Ascending aorta (tissue), 2 donors: Measurements from ENCODE around the gene ZNRF3. TPM values are rescaled to one million over a fixed set of nuclear protein-coding genes. Genes with fewer than 3 reads are reported as not detected.

ENCODE experiments used
- DNase-seq, 2 donors: peaks; one replicate each; pipeline ENCODE4 v3.0.0-alpha.2; 2019; ENCODE audit warnings: low spot score in 2 of 2
- H3K27ac ChIP-seq, 2 donors: fragments of 200-600 bp; sonication (generic); one replicate each; pipeline ENCODE4 v1.5.1; 2016 to 2017; ENCODE audit warnings: mild to moderate bottlenecking in 1 of 2
- H3K27me3 ChIP-seq: fragments of 200-600 bp; sonication (generic); one replicate; pipeline ENCODE4 v1.5.1; 2017
- H3K36me3 ChIP-seq, 2 donors: fragments of 200-600 bp; sonication (generic); one replicate each; pipeline ENCODE4 v1.5.1; 2016
- H3K4me1 ChIP-seq, 2 donors: fragments of 200-600 bp; sonication (generic); one replicate each; pipeline ENCODE4 v1.5.1; 2016 to 2017; ENCODE audit warnings: mild to moderate bottlenecking in 1 of 2
- H3K4me3 ChIP-seq, 2 donors: fragments of 200-600 bp; sonication (generic); one replicate each; pipeline ENCODE4 v1.5.1; 2016 to 2017; ENCODE audit warnings: mild to moderate bottlenecking in 1 of 2
- H3K9me3 ChIP-seq, 2 donors: fragments of 200-600 bp; sonication (generic); one replicate each; pipeline ENCODE4 v1.5.1; 2016
- intact Hi-C: fragments of 100-400 bp; cut with DNase I; formaldehyde crosslinking; loops from one replicate; pipeline ENCODE4 v1.15.1; 2023
- total RNA-seq: library from RNA; depleted of rRNA; stranded (reverse); fragments of >200 nt; gene quantifications from one replicate; pipeline ENCODE4 v1.1.0, GENCODE V29; 2016
- TF ChIP-seq, protein P1 (sequence below), 3 experiments: fragments of 200-600 bp in 2 of 3; fragments of 450-650 bp in 1 of 3; sonication (generic) in 2 of 3; IDR thresholded peaks; one replicate each; pipeline ENCODE4 v1.5.1; 2016 to 2019; ENCODE audit warnings: antibody characterized with exemption in 3 of 3, mild to moderate bottlenecking in 1 of 3, moderate library complexity in 1 of 3

ZNRF3 gene
- total RNA-seq, 1 donor from 2014 or later: 49.1 TPM

DNA sequence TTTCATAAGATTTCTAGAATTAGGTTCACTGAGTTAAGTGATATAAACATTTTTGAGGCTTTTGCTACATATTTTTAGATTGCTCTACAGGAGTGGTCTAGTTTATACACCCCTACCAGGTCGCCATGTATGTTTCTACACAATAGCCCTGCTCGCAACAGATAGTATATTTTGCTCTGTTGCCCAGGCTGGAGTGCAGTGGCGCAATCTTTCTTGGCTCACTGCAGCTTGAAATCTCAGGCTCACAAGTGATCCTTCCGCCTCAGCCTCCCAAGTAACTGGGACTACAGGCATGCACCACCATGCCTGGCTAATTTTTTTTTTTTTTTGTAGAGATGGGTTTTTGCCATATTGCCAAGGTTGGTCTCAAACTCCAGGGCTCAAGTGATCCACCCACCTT lies 10.4 kb downstream of the ZNRF3 start:
- H3K9me3 ChIP-seq: no peaks in the 10 kb centered on the region
- no peak overlapping the region for H3K4me3 ChIP-seq
- no peak overlapping the region for H3K27ac ChIP-seq
- TF ChIP-seq, protein P1, sequence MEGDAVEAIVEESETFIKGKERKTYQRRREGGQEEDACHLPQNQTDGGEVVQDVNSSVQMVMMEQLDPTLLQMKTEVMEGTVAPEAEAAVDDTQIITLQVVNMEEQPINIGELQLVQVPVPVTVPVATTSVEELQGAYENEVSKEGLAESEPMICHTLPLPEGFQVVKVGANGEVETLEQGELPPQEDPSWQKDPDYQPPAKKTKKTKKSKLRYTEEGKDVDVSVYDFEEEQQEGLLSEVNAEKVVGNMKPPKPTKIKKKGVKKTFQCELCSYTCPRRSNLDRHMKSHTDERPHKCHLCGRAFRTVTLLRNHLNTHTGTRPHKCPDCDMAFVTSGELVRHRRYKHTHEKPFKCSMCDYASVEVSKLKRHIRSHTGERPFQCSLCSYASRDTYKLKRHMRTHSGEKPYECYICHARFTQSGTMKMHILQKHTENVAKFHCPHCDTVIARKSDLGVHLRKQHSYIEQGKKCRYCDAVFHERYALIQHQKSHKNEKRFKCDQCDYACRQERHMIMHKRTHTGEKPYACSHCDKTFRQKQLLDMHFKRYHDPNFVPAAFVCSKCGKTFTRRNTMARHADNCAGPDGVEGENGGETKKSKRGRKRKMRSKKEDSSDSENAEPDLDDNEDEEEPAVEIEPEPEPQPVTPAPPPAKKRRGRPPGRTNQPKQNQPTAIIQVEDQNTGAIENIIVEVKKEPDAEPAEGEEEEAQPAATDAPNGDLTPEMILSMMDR (IDR thresholded peaks at IDR 0.05): no peak
- H3K36me3 ChIP-seq: no peaks in the 10 kb centered on the region
- H3K27me3 ChIP-seq: no peaks in the 10 kb centered on the region
- intact Hi-C loops: no loop called here
- DNase-seq: no peak
- peaks cover 0 to 14% of the 10 kb centered on the region in 2 donors for H3K4me1 ChIP-seq

DNA sequence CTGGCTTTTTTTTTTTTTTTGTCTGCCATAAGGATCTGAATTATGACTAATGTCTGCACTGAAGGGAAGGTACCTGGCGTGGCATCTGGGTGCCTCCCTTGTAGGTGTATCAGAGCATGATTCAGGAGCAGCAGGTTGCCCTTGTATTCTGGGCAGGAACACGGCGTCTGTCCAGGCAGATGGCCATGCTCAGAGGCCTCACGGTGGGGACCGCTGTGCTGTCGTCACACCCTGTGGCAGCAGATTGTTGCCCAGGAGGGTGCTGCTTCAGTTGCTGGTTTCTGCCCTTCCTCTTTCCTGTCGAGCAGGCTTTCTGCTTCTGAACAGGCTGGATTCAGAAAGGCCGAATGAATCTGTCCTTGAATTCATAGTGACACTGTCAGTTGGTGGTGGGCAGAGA lies 11.0 kb downstream of the ZNRF3 start:
- no peak overlapping the region for H3K27ac ChIP-seq
- H3K27me3 ChIP-seq: no peaks in the 10 kb centered on the region
- intact Hi-C loops: no loop called here
- H3K4me1 ChIP-seq: peaks cover 0 to 18% of the 10 kb centered on the region in 2 donors
- H3K4me3 ChIP-seq: no peak overlapping the region
- H3K9me3 ChIP-seq: no peaks in the 10 kb centered on the region
- TF ChIP-seq, protein P1 (IDR thresholded peaks at IDR 0.05): no peak
- H3K36me3 ChIP-seq: no peaks in the 10 kb centered on the region
- DNase-seq: no peak

DNA sequence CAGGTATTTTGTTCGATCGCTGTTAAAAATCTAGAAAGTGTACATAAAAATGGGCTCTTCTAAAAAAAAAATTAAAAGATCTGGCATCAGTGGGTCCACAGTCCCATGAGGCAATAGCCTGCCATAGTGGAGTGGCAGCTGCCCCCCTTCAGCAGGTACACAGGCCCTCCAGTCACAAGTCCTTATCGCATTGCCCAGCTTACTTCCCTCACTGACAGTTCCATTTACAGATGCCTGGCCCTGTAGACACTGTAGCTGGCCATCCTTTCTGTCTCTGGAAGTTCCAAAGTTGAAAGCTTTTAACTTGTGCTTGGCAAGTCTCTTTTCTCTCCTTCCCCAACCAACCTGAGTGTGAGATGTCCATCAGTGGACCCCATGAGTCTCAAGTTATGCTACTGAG lies 11.4 kb downstream of the ZNRF3 start:
- Histone ChIP-seq H3K27me3 (no peaks in the 10 kb centered on the region), H3K4me1 (peaks cover 0 to 18% of the 10 kb centered on the region in 2 donors), H3K36me3 (no peaks in the 10 kb centered on the region), H3K4me3 (no peak overlapping the region), H3K27ac (no peak overlapping the region), H3K9me3 (no peaks in the 10 kb centered on the region)
- TF ChIP-seq, protein P1 (IDR thresholded peaks at IDR 0.05): no peak
- no peak for DNase-seq
- intact Hi-C loops: no loop called here

DNA sequence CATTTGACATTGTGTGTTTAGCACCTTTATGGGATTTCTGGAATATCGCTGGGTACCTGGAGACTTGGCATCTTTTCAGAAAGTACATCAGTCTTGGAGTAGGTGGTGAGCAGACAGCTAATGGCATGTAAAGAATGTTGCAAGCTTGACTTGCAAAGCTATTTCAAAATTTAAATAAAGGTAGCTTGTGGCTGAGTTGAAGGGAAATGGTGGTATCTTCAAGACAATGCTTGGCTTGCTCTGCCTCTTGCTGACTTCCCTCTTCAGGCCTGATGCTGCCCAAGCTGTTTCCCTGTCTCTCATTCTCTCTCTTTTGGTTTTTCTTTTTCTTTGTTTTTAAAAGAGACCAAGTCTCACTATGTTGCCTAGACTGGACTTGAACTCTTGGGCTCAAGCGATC lies 13.2 kb downstream of the ZNRF3 start:
- H3K4me1 ChIP-seq: peaks cover 0 to 18% of the 10 kb centered on the region in 2 donors
- intact Hi-C loops: no loop called here
- no peak overlapping the region for H3K27ac ChIP-seq
- H3K4me3 ChIP-seq: no peak overlapping the region
- H3K36me3 ChIP-seq: no peaks in the 10 kb centered on the region
- no peaks in the 10 kb centered on the region for H3K27me3 ChIP-seq
- DNase-seq: no peak
- no peaks in the 10 kb centered on the region for H3K9me3 ChIP-seq
- TF ChIP-seq, protein P1 (IDR thresholded peaks at IDR 0.05): no peak

DNA sequence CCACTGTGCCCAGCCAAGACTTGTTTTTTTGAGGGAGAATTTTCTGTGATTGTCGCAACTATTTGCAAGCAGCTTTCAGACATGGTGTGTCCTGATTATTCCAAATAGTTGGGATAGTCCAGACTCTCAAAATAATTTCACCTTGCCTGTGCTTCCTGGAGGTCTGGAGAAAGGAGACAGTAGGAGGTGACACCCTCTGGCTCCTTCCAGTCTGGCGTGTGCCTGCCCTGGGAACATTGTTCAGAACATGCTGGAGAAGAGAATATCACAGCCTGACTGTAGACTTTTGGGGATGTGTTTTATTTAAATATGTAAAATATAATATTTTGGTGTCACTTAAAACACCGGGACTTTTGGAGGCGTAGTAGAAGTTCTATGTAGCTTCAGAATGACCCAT lies 14.9 kb downstream of the ZNRF3 start:
- no peaks in the 10 kb centered on the region for H3K27me3 ChIP-seq
- peak overlapping the region in 1 of 2 donors; percentile 53 for H3K27ac ChIP-seq
- peaks cover under 1 to 24% of the 10 kb centered on the region in 2 donors for H3K4me1 ChIP-seq
- no peak overlapping the region for H3K4me3 ChIP-seq
- no peak for DNase-seq
- no peaks in the 10 kb centered on the region for H3K36me3 ChIP-seq
- no peaks in the 10 kb centered on the region for H3K9me3 ChIP-seq
- intact Hi-C loops: no loop called here
- TF ChIP-seq, protein P1 (IDR thresholded peaks at IDR 0.05): no peak
